AG04450 (cell line): ENCODE measurements around the gene RNF145. TPM values are rescaled to one million over a fixed set of nuclear protein-coding genes. Genes with fewer than 3 reads are reported as not detected.

Experiments
- CTCF ChIA-PET: fragments of 300-600, 350-600 bp; formaldehyde crosslinking; extraction: SDS; loops from one replicate; lab custom pipeline; 2022; ENCODE audit warnings: antibody characterized with exemption, inconsistent platforms; lab: Charles Lee
- POLR2A ChIA-PET: fragments of 350-600 bp; formaldehyde crosslinking; extraction: SDS; loops from one replicate; lab custom pipeline; 2021; ENCODE audit warnings: antibody characterized with exemption, inconsistent platforms; lab: Yijun Ruan, JAX
- DNase-seq: peaks from one replicate; pipeline ENCODE4 v3.0.0-alpha.2; 2011; ENCODE audit warnings: low read depth, low spot score
- H3K27ac ChIP-seq: one replicate; pipeline ENCODE4 v1.5.1; 2012; ENCODE audit warnings: low read depth, low read length, control low read depth
- H3K27me3 ChIP-seq: one replicate; pipeline ENCODE4 v1.6.0; 2012; ENCODE audit warnings: low read length; ENCODE audit not compliant: control insufficient read depth, insufficient read depth
- H3K4me3 ChIP-seq: 2 replicates; pipeline ENCODE4 v1.5.1; 2011; ENCODE audit warnings: mild to moderate bottlenecking, low read depth, low read length, control low read depth
- H3K9me3 ChIP-seq: 2 replicates; pipeline ENCODE4 v1.5.1; 2012; ENCODE audit warnings: low read length; ENCODE audit not compliant: control insufficient read depth, insufficient read depth
- CTCF ChIP-seq: IDR thresholded peaks from 2 replicates; pipeline ENCODE4 v1.5.1; 2011; ENCODE audit warnings: low read depth, low read length, control low read depth, inconsistent platforms
- polyA plus RNA-seq: library from polyadenylated mRNA; depleted of rRNA; stranded (reverse); fragments of >200 nt; gene quantifications from 2 replicates; pipeline ENCODE4 v1.2.3, GENCODE V29; 2011

RNF145 gene
- polyA plus RNA-seq, 1 experiment, result 66.3 TPM

- Histone ChIP-seq H3K4me3 (no peak overlapping the region), H3K27me3 (no peaks in the 10 kb centered on the region), H3K9me3 (no peaks in the 10 kb centered on the region), H3K27ac (no peak overlapping the region)
- TF ChIP-seq CTCF, result no peak
- ChIA-PET POLR2A (no interaction called here), CTCF (no interaction called here)
- no peak for DNase-seq
These were observed 10.9 kb upstream of the RNF145 start for GRCh38 chr5:159220206-159220605.

- TF ChIP-seq CTCF, result no peak
- Histone ChIP-seq H3K27ac (no peak overlapping the region), H3K27me3 (no peaks in the 10 kb centered on the region), H3K4me3 (no peak overlapping the region), H3K9me3 (no peaks in the 10 kb centered on the region)
- CTCF ChIA-PET, result no interaction called here
- DNase-seq, result no peak
- POLR2A ChIA-PET, result no interaction called here
These were observed 9.3 kb upstream of the RNF145 start for GRCh38 chr5:159218595-159219023.

- no peak overlapping the region for H3K4me3 ChIP-seq
- ChIA-PET CTCF (interaction anchor here (2.4 kb wide), 1 partner anchor 60 kb away, joined by 9 read pairs; no protein-coding TSS in a partner anchor), POLR2A (no interaction called here)
- DNase-seq, result no peak
- no peaks in the 10 kb centered on the region for H3K9me3 ChIP-seq
- no peaks in the 10 kb centered on the region for H3K27me3 ChIP-seq
- TF ChIP-seq CTCF, result no peak
- no peak overlapping the region for H3K27ac ChIP-seq
These were observed 7.9 kb upstream of the RNF145 start for GRCh38 chr5:159217236-159217635.

GRCh38 chr5:159216454-159216853 is 7.1 kb upstream of the RNF145 start:
- TF ChIP-seq CTCF, result 0 out of 2 replicates have a peak, but pooled peaks have one; percentile 3
- ChIA-PET CTCF (interaction anchor here (0.7 to 2.4 kb wide), 4 partner anchors 60 to 783 kb away, joined by 3 to 9 read pairs (median 7); no protein-coding TSS in a partner anchor), POLR2A (interaction anchor here (0.7 kb wide), 1 partner anchor 180 kb away, joined by 6 read pairs; no protein-coding TSS in a partner anchor)
- no peak overlapping the region for H3K27ac ChIP-seq
- no peaks in the 10 kb centered on the region for H3K9me3 ChIP-seq
- H3K4me3 ChIP-seq, result no peak overlapping the region
- DNase-seq, result no peak
- H3K27me3 ChIP-seq, result no peaks in the 10 kb centered on the region

- Histone ChIP-seq H3K4me3 (no peak overlapping the region), H3K27me3 (no peaks in the 10 kb centered on the region), H3K9me3 (no peaks in the 10 kb centered on the region), H3K27ac (no peak overlapping the region)
- TF ChIP-seq CTCF, result no peak
- no peak for DNase-seq
- POLR2A ChIA-PET, result no interaction called here
- CTCF ChIA-PET, result interaction anchor here (0.7 to 2.4 kb wide), 2 partner anchors 59 to 743 kb away, joined by 3 to 9 read pairs; no protein-coding TSS in a partner anchor
These were observed 6.5 kb upstream of the RNF145 start for GRCh38 chr5:159215886-159216285.
